Measurements from ENCODE around the gene AIPL1.

Gene AIPL1

DNA sequence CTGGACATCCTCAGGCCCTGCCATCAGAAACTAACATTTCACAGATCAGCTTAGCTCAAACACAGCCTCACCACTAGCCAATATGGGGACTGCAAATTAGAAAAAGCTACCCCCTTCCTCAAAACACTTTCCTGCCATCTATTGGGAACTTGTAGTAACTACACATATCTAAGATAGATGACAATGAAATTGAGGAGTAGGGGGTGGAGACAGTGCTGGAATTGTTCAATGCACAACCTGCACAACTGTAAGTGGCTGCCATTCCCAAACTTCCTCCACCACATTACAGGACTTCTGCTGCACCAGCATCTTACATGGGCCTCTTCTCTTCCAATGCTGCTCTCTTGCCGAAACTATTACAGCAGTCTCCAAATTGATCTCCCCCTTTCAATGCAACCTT lies 21.9 kb downstream of the AIPL1 start:
- no peak for DNase-seq

DNA sequence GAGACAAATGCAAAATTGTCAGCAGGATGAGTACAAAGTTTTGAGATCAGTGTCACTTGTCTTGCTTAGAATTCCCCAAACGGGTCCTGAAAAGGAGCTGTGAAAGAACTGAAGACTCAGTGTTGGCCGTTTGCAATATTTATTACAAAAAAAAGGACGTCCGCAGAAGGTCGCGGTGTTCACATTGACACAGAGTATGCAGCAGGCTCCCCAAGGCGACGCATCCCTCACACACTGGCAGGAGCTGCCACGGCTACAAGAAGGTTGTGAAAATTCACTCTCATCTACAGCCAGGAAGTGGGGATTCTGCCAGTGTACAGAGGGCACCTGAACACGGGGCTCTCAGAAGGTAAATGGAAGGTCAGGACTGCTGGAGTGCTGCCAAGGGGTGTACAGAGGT lies 26.2 kb downstream of the AIPL1 start:
- DNase-seq: no peak

DNA sequence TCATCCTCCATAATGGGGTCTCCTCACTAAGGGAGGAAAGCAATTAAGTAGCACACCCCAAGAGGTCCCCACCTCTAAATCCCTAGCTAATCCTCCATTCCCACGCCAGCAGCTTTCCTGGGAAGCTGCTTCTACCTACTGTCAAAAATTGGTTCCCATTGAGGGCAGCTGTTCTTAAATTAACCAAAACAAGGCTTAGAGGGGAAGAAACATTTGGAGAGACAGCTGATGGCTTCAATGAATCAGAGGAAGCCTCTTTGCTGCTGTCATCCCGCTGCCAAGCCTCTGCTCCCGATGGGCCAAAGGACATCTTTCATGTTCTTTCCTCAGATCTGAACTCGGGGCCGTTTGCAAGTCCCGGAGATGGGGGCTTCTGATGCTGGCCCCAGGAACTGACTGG lies 26.6 kb downstream of the AIPL1 start:
- no peak for DNase-seq

DNA sequence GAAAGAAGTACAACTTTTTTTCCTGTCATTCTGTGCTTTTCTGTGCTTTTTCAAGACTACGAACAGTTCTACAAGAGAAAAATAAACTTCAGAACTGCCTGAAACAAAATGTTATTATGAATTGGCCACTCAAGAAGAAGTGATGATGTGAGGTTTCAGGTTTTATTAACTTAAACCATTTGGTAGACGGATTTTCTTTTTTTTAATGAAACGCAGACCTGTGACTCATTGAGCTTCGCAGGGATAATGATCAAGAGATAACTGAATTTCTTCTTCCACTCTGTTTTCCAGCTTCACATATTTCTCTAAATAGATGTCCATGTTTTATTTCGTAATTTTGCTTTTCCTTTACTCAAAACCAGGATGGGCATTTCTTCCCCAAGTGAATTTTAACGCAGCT lies 32.7 kb downstream of the AIPL1 start:
- no peak for DNase-seq

- DNase-seq: no peak
Measured at GRCh38 chr17:6398955-6399354, 36.0 kb downstream of the AIPL1 start.

GRCh38 chr17:6394055-6394606 lies 40.8 kb downstream of the AIPL1 start:
- no peak for DNase-seq

DNA sequence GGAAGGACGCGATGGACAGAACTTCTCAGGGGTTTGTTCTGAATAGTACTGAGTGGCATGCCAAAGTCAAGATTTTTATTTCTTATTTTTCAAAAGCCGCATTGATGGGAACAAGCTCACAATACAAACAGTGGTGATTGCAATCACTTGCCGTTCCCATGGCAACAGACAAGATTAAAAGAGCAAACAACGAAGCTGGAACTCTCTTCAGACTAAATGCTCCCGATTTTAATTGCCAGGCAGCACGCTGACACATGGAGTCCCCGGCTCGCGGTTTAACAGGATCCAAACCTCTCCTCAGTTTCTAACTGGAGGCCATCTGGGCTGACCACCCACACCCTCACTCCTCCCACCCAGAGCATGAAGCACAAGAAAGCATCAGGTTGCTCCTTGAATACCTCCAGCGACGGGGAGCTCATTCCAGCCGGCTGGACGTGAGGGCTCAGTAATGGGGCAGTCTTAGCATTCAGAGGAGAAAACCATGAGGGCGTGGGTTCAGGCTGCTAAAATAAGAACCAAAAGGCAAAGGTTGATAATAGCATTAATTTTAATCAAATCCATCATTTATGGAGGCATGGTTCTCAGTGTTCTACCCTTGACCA lies 41.5 kb downstream of the AIPL1 start:
- DNase-seq: no peak

- no peak for DNase-seq
Measured at GRCh38 chr17:6392609-6393350, 42.1 kb downstream of the AIPL1 start.

- DNase-seq: no peak
Measured at GRCh38 chr17:6388416-6388815, 46.5 kb downstream of the AIPL1 start.

GRCh38 chr17:6387858-6388257 lies 47.1 kb downstream of the AIPL1 start:
- DNase-seq: no peak

DNA sequence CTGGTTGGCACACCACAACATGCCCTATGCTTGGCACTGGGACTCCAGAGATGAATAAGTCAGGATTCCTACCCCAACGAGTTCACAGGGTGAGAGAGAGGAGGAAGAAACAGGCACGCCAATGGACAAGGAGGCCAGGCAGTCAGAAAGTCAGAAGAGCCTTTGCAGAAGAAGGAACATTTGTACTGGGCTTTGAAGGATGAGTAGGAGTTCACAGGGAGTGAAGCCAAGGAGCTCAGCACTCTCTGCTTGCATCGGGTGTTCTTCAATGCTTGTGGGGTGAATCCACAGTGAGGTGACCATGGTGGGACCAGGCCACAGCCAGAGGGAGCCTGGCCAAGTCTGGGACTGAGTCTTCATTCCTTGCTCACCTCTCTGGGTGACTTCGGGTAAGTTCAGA lies 47.5 kb downstream of the AIPL1 start:
- no peak for DNase-seq

DNA sequence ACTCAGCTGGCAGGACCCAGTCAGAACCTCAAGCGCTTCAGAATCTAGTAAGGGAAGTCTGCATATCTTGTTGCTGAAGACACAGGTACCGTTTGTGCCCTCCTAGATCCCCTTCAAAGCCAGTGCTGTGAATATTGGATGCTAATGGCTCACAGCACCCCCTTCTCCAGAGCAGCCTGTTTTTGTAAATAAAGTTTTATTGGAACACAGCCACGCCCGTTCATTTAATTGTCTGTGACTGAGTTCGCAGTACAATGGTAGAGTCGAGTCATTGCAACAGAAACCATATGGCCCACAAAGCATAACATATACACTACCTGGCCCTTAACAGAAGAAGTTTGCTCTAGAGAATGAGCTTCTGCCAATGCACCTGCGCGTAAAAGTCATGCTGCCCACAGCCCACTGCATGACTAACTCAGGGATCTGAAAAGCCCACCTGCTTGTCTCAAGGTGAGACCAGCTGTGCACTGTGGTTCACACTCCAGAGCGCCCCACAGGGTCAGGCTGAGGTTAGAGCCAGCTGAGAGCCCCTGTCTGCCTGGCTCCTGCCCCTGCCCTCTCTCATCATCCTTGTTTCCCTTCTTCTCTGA lies 48.8 kb downstream of the AIPL1 start:
- DNase-seq: no peak

GRCh38 chr17:6384481-6384880 lies 50.4 kb downstream of the AIPL1 start:
- DNase-seq: no peak

DNA sequence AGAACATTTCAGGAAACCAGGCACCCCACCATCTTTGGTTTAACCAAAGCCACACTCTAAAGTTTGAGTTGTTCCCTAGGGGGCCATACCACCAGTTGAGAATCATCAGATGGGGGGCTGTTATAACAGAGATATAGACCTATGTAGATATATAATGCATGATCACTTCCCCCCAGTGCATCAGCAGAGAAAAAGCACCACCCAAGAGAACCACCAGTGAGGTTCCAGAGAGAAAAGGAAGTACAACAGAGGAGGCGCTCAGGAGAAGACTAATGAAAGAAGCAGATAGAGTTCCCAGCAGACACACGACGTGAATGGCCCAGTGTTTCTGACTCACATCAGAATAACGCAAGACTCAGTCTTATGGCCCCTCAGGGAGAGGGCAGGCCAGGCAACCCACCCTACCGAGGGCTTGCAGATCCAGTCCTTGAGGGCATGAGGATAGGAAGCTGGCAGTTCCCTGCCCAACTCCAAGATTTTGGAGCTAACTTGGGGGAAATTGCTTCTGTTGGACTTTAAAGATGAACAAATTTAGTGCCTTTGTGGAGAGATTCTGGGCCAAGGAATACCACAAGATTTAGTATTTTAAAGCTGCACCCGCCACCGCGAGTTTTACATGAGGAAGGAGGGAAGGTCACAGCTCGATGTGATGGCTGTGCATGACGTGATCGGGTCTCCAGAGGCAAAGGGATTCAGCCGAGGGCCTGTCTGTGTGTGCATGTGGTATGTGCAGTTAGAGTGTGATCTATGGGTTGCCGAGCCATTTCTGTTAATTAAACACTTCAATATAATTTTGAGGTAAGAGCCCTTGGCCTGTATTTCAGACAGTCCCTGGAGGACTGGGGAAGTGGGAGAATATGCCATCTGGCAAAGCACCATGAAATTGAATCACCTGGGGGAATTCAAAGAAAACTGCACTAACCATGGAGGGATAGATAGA lies 53.1 kb downstream of the AIPL1 start:
- no peak for DNase-seq

DNA sequence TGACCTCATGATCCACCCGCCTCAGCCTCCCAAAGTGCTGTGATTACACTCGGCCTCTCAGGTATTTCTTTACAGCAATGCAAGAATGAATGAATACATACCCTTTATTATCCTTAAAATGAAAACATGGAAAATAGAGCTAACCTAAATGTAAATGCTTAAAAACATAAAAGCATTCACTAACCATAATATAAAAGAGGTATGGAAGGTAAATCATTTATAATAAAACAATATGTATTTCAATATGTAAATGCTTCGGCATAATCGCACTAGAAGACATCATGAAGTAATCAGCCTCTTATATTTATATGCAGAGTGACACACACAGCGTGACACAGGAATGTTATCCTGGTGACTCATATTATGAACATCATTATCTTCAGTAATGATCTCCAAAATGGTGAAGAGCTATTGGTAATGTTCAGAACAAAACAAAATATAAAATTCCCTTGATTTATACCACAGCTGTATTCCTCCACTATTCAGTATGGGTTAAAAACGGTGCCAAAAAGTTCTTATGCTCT lies 53.9 kb downstream of the AIPL1 start:
- DNase-seq: no peak

GRCh38 chr17:6377906-6378305 lies 57.0 kb downstream of the AIPL1 start:
- no peak for DNase-seq

DNA sequence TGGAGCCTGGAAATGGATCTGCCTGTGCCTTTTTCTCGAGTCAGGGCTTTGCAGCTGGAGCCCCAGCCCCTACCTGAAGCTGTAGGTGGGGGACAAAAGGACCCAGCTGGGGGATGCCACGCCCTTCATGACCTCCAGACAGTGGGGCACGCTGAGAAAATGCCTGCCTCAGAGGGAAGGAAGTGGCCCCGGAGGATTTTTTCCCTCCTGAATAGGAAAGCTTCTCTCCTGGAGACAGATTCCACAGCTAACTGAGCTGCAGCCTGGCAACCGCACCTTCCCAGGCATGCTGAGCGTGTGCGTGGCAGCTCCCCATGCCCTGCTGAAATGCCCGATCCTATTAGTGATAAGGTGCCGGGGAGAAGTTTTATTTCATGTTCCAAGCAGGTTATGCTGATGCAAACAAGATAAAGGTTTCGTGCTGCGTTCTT lies 58.0 kb downstream of the AIPL1 start:
- DNase-seq: no peak

GRCh38 chr17:6374761-6375312 lies 60.1 kb downstream of the AIPL1 start:
- peak; percentile 85 for DNase-seq

DNA sequence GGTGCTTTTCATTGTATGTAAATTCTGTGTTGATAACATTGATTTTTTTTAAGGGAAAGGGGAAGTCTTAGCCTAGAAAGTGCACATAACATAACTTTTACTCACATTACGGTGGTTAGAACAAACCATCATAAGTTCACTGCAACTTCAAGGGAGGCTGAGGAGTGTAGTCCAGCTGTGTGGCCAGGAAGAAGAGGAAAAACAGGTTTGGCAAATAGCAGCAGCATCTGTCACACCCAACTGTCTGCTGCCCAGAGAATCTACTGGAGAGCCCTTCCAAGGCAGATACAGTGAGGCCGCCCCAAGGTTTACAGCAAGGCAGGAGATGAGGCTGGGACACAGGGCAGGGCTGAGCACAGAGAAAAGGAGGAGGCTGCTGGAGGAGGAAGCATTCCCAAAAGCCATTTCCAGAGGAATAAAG lies 60.6 kb downstream of the AIPL1 start:
- peak; percentile 6 for DNase-seq

Data from stimulated activated CD4-positive, alpha-beta T cell treated with anti-CD3 and anti-CD28 coated beads, Interleukin-15, amount 100 ng/mL, for 24 hours (primary cell).